ENCODE measurements around the gene SMIM45.

Gene SMIM45

GRCh38 chr22:42001121-42001520 is 49.2 kb downstream of the SMIM45 start:
- H3K27ac ChIP-seq: no peak overlapping the region
- TF ChIP-seq ZFX (IDR thresholded peaks at IDR 0.05; ENCODE audit: borderline replicate concordance) (no peak), CTCF (IDR thresholded peaks at IDR 0.05) (no peak)

GRCh38 chr22:42001706-42002105 is 49.8 kb downstream of the SMIM45 start:
- no peak overlapping the region for H3K27ac ChIP-seq
- no peak for TF ChIP-seq ZFX (IDR thresholded peaks at IDR 0.05; ENCODE audit: borderline replicate concordance)
- TF ChIP-seq CTCF (IDR thresholded peaks at IDR 0.05): no peak

- H3K27ac ChIP-seq: no peak overlapping the region
- TF ChIP-seq CTCF (IDR thresholded peaks at IDR 0.05) (no peak), ZFX (IDR thresholded peaks at IDR 0.05; ENCODE audit: borderline replicate concordance) (no peak)
Measured at GRCh38 chr22:42007922-42008321, 56.0 kb downstream of the SMIM45 start.

Data from 22Rv1 (cell line).